HCT116 (cell line): Measurements from ENCODE around the gene PTGIS. TPM values are rescaled to one million over a fixed set of nuclear protein-coding genes. Genes with fewer than 3 reads are reported as not detected.

Experiments used
- ATAC-seq: fragments of 200-7000 bp; cut with Tn5 transposase; 2 replicates; pipeline ENCODE4 v1.9.1; 2020; ENCODE audit warnings: mild to moderate bottlenecking, moderate library complexity
- BruUV-seq: library from RNA; stranded (reverse); fragments of 400-500 nt; replicated peaks from 2 replicates; lab custom pipeline; 2021; lab: Mats Ljungman, UMichigan
- CTCF ChIA-PET: fragments of 300-600 bp; sonication (Branson Sonifier 250); formaldehyde crosslinking; loops from one replicate; lab custom pipeline; 2021; ENCODE audit warnings: antibody characterized with exemption; lab: Charles Lee
- POLR2A ChIA-PET: fragments of 300-600, 350-600 bp; sonication (Branson Sonifier 250); formaldehyde crosslinking; loops from one replicate; lab custom pipeline; 2021; ENCODE audit warnings: antibody characterized with exemption; lab: Charles Lee
- RAD21 ChIA-PET, 2 experiments: fragments of 300-600 bp; sonication (Branson Sonifier 250); formaldehyde crosslinking; loops; one replicate each; lab custom pipeline; 2023; ENCODE audit warnings: low total read pairs in 2 of 2; ENCODE audit not compliant: uncharacterized antibody in 2 of 2, unreplicated experiment in 2 of 2, low non-redundant PET in 1 of 2; lab: Charles Lee
- DNase-seq: peaks from one replicate; pipeline ENCODE4 v3.0.0-alpha.2; 2010; ENCODE audit warnings: low read depth, low spot score
- H2AFZ ChIP-seq: fragments of 200-600 bp; shearing (Covaris generic), sonication (generic); 2 replicates; pipeline ENCODE4 v1.6.1; 2017; ENCODE audit warnings: low read depth, mixed run types, mixed read lengths, antibody characterized with exemption, low read length; ENCODE audit not compliant: poor library complexity, severe bottlenecking
- H3K27ac ChIP-seq: 2 replicates; pipeline ENCODE4 v1.5.1; 2012; ENCODE audit warnings: low read depth, low read length
- H3K27me3 ChIP-seq: fragments of 200-600 bp; sonication (generic); 2 replicates; pipeline ENCODE4 v1.6.1; 2016; ENCODE audit warnings: mixed run types, low read length, mixed read lengths; ENCODE audit not compliant: insufficient read depth
- H3K36me3 ChIP-seq, 2 experiments: fragments of 200-500 bp in 1 of 2; fragments of 200-600 bp in 1 of 2; sonication (Bioruptor generic) in 1 of 2; sonication (generic) in 1 of 2; 2 replicates each; pipeline versions ENCODE4 v1.5.1 to v1.6.1; 2014 to 2016; ENCODE audit warnings: low read length in 2 of 2, inconsistent platforms in 1 of 2, mixed read lengths in 1 of 2, mixed run types in 1 of 2; ENCODE audit not compliant: insufficient read depth in 2 of 2, control insufficient read depth in 1 of 2
- H3K4me1 ChIP-seq, 2 experiments: fragments of 200-600 bp in 1 of 2; sonication (generic) in 1 of 2; 2 replicates each; pipeline versions ENCODE4 v1.5.1 to v1.6.1; 2012 to 2017; ENCODE audit warnings: low read length in 2 of 2, inconsistent platforms in 1 of 2, mild to moderate bottlenecking in 1 of 2, mixed read lengths in 1 of 2, mixed run types in 1 of 2, moderate library complexity in 1 of 2; ENCODE audit not compliant: insufficient read depth in 2 of 2, control insufficient read depth in 1 of 2
- H3K4me2 ChIP-seq: fragments of 200-600 bp; sonication (generic); 2 replicates; pipeline ENCODE4 v1.6.1; 2017; ENCODE audit warnings: mixed run types, low read length, mixed read lengths
- H3K4me3 ChIP-seq, 2 experiments: fragments of 200-600 bp in 1 of 2; sonication (generic) in 1 of 2; replicated peaks in 1 of 2; 2 replicates each; pipeline ENCODE4 v1.5.1; 2011 to 2016; ENCODE audit warnings: low read length in 2 of 2, control low read depth in 1 of 2, low read depth in 1 of 2, mild to moderate bottlenecking in 1 of 2, mixed read lengths in 1 of 2, mixed run types in 1 of 2
- H3K79me2 ChIP-seq: fragments of 200-600 bp; sonication (generic); 2 replicates; pipeline ENCODE4 v1.6.1; 2017; ENCODE audit warnings: mild to moderate bottlenecking, mixed run types, low read length, moderate library complexity, mixed read lengths; ENCODE audit not compliant: insufficient read depth
- H3K9ac ChIP-seq: fragments of 200-600 bp; sonication (generic); 2 replicates; pipeline ENCODE4 v1.6.1; 2016; ENCODE audit warnings: low read length, mixed read lengths
- H3K9me2 ChIP-seq: fragments of 200-600 bp; sonication (generic), shearing (Covaris generic); 2 replicates; pipeline ENCODE4 v1.6.1; 2017; ENCODE audit warnings: mixed run types, mild to moderate bottlenecking, moderate library complexity; ENCODE audit not compliant: insufficient read depth
- H3K9me3 ChIP-seq, 2 experiments: fragments of 200-500 bp in 1 of 2; fragments of 200-600 bp in 1 of 2; sonication (Bioruptor generic) in 1 of 2; sonication (generic) in 1 of 2; 2 replicates each; pipeline ENCODE4 v1.6.1; 2014 to 2017; ENCODE audit warnings: low read length in 2 of 2, mixed read lengths in 2 of 2, inconsistent platforms in 1 of 2, low read depth in 1 of 2, mild to moderate bottlenecking in 1 of 2, mixed run types in 1 of 2, moderate library complexity in 1 of 2; ENCODE audit not compliant: control insufficient read depth in 1 of 2, insufficient read depth in 1 of 2
- H4K20me1 ChIP-seq: fragments of 200-600 bp; sonication (generic), shearing (Covaris generic); 2 replicates; pipeline ENCODE4 v1.6.1; 2017; ENCODE audit warnings: mixed run types, mild to moderate bottlenecking, moderate library complexity; ENCODE audit not compliant: insufficient read depth
- EGR1 ChIP-seq: IDR thresholded peaks from 2 replicates; pipeline ENCODE4 v1.6.1; 2012; ENCODE audit warnings: low read depth
- EZH2phosphoT487 ChIP-seq: fragments of 200-600 bp; IDR thresholded peaks from 2 replicates; pipeline ENCODE4 v1.6.1; 2018; ENCODE audit warnings: antibody characterized with exemption, borderline replicate concordance
- FOSL1 ChIP-seq: IDR thresholded peaks from 2 replicates; pipeline ENCODE4 v1.6.1; 2012; ENCODE audit warnings: low read depth
- JUND ChIP-seq: IDR thresholded peaks from 2 replicates; pipeline ENCODE4 v1.6.1; 2012
- POLR2A ChIP-seq: IDR thresholded peaks from 2 replicates; pipeline ENCODE4 v1.7.0; 2011; ENCODE audit warnings: borderline replicate concordance; ENCODE audit not compliant: insufficient read depth, insufficient read length; ENCODE audit errors: extremely low read depth
- REST ChIP-seq: IDR thresholded peaks from 2 replicates; pipeline ENCODE4 v1.6.1; 2012; ENCODE audit warnings: low read depth
- SIN3A ChIP-seq: IDR thresholded peaks from 2 replicates; pipeline ENCODE4 v1.6.1; 2012; ENCODE audit warnings: low read depth
- SP1 ChIP-seq: IDR thresholded peaks from 2 replicates; pipeline ENCODE4 v1.6.1; 2012; ENCODE audit warnings: low read depth
- SRF ChIP-seq: IDR thresholded peaks from 2 replicates; pipeline ENCODE4 v1.6.1; 2012; ENCODE audit warnings: low read depth
- TCF7L2 ChIP-seq: IDR thresholded peaks from 2 replicates; pipeline ENCODE4 v1.7.0; 2011; ENCODE audit warnings: borderline replicate concordance, inconsistent platforms; ENCODE audit not compliant: insufficient read depth, insufficient read length; ENCODE audit errors: extremely low read depth
- YY1 ChIP-seq: IDR thresholded peaks from 2 replicates; pipeline ENCODE4 v1.6.1; 2011; ENCODE audit warnings: low read length, low read depth, moderate library complexity, mild to moderate bottlenecking; ENCODE audit not compliant: insufficient replicate concordance; ENCODE audit errors: extremely low read depth
- ZFX ChIP-seq: fragments of 450-650 bp; IDR thresholded peaks from 2 replicates; pipeline ENCODE4 v1.6.1; 2017
- ZNF274 ChIP-seq: fragments of 200-500 bp; sonication (Bioruptor generic); IDR thresholded peaks from 2 replicates; pipeline ENCODE4 v1.6.1; 2014; ENCODE audit warnings: mild to moderate bottlenecking, low read depth, low read length, inconsistent platforms
- intact Hi-C: fragments of 100-400 bp; cut with micrococcal nuclease; formaldehyde crosslinking; loops from 2 replicates; pipeline ENCODE4 v1.10.0; 2022
- total RNA-seq: library from RNA; stranded (reverse); gene quantifications from one replicate; pipeline ENCODE4 v1.2.1, GENCODE V29; 2021; ENCODE audit not compliant: unreplicated experiment
- TF ChIP-seq, protein P1 (sequence below): IDR thresholded peaks from 2 replicates; pipeline ENCODE4 v1.6.1; 2011; ENCODE audit warnings: mild to moderate bottlenecking, low read length, moderate library complexity; ENCODE audit not compliant: insufficient replicate concordance; ENCODE audit errors: extremely low read depth
- TF ChIP-seq, protein P2 (sequence below): IDR thresholded peaks from 2 replicates; pipeline ENCODE4 v1.6.1; 2012

PTGIS gene
- total RNA-seq, 1 experiment from 2014 or later = 0.25 TPM

DNA sequence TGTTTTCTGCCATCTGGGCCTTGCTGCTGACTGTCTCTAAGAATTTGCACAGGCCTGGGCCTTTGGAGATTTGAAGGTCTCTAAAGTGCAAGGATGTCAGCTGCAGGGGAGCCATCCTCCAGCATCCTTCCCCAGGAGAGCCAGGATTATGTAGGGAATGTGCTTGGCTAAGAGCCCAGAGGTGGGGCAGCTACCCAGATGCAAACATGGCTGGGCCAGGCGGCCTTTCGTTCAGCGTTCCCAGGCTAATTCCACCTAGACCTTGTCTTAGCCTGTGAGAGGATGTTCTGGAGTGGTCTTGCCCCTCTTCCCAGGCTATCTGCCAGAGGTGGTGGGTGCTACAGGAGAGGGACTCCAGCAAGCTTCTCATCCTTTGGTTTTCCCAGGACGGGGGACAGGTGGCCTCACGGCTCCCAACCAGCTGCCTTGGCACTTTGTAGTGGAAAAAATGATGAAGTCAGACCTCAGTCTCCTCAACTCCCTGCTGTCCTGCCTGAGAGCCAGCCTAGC is 7.7 kb upstream of the PTGIS start:
- CTCF ChIA-PET = no interaction called here
- no peak for ATAC-seq
- no peak overlapping the region for H3K4me2 ChIP-seq

More for the DNA sequence above, 7.7 kb upstream of the PTGIS start:
- Histone ChIP-seq H3K79me2 (no peaks in the 10 kb centered on the region), H4K20me1 (no peaks in the 10 kb centered on the region), H3K9ac (no peak overlapping the region), H3K27me3 (no peaks in the 10 kb centered on the region), H3K27ac (no peak overlapping the region), H3K4me1 (peaks cover 0 to 4% of the 10 kb centered on the region in 2 experiments; a peak in 2 of 4 replicates), H3K9me3 (no peaks in the 10 kb centered on the region), H3K9me2 (no peaks in the 10 kb centered on the region), H2AFZ (no peak overlapping the region), H3K4me3 (no peak overlapping the region), H3K36me3 (no peaks in the 10 kb centered on the region)
- no TSS peak for BruUV-seq
- intact Hi-C loops = no loop called here
- TF ChIP-seq SP1 (no peak), FOSL1 (no peak), EZH2phosphoT487 (no peak), POLR2A (no peak), ZFX (no peak), JUND (no peak), SIN3A (no peak), REST (no peak), TCF7L2 (no peak), EGR1 (no peak), SRF (no peak), YY1 (no peak), ZNF274 (no peak)
- TF ChIP-seq, protein P1, sequence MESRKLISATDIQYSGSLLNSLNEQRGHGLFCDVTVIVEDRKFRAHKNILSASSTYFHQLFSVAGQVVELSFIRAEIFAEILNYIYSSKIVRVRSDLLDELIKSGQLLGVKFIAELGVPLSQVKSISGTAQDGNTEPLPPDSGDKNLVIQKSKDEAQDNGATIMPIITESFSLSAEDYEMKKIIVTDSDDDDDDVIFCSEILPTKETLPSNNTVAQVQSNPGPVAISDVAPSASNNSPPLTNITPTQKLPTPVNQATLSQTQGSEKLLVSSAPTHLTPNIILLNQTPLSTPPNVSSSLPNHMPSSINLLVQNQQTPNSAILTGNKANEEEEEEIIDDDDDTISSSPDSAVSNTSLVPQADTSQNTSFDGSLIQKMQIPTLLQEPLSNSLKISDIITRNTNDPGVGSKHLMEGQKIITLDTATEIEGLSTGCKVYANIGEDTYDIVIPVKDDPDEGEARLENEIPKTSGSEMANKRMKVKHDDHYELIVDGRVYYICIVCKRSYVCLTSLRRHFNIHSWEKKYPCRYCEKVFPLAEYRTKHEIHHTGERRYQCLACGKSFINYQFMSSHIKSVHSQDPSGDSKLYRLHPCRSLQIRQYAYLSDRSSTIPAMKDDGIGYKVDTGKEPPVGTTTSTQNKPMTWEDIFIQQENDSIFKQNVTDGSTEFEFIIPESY = no peak
- TF ChIP-seq, protein P2, sequence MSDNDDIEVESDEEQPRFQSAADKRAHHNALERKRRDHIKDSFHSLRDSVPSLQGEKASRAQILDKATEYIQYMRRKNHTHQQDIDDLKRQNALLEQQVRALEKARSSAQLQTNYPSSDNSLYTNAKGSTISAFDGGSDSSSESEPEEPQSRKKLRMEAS = no peak
- POLR2A ChIA-PET = no interaction called here
- RAD21 ChIA-PET = no interaction called here
- DNase-seq = no peak
